PFSK-1 (cell line): Measurements from ENCODE around the gene CUL5.

Experiments
- POLR2AphosphoS5 ChIP-seq: IDR thresholded peaks from 2 replicates; pipeline ENCODE4 v1.6.1; 2012; ENCODE audit warnings: low read depth, mild to moderate bottlenecking, control low read depth, low read length, moderate library complexity
- SIN3A ChIP-seq: IDR thresholded peaks from 2 replicates; pipeline ENCODE4 v1.6.1; 2012; ENCODE audit warnings: mild to moderate bottlenecking, low read length, moderate library complexity, borderline replicate concordance; ENCODE audit not compliant: insufficient read depth

GRCh38 chr11:108032800-108033199 is 24.1 kb downstream of the CUL5 start:
- no peak for TF ChIP-seq POLR2AphosphoS5
- no peak for TF ChIP-seq SIN3A
